Ascending aorta (tissue), 2 donors: ENCODE measurements around the gene CALR3. TPM values are rescaled to one million over a fixed set of nuclear protein-coding genes. Genes with fewer than 3 reads are reported as not detected.
"Not testable (repeated sequence)": the region's sequence is repeated elsewhere in the genome, so short reads cannot be mapped to it uniquely, and the experiment has no call there.

ENCODE experiments used
- DNase-seq, 2 donors: peaks; one replicate each; pipeline ENCODE4 v3.0.0-alpha.2; 2019; ENCODE audit warnings: low spot score in 2 of 2
- H3K27ac ChIP-seq, 2 donors: fragments of 200-600 bp; sonication (generic); one replicate each; pipeline ENCODE4 v1.5.1; 2016 to 2017; ENCODE audit warnings: mild to moderate bottlenecking in 1 of 2
- H3K27me3 ChIP-seq: fragments of 200-600 bp; sonication (generic); one replicate; pipeline ENCODE4 v1.5.1; 2017
- H3K36me3 ChIP-seq, 2 donors: fragments of 200-600 bp; sonication (generic); one replicate each; pipeline ENCODE4 v1.5.1; 2016
- H3K4me1 ChIP-seq, 2 donors: fragments of 200-600 bp; sonication (generic); one replicate each; pipeline ENCODE4 v1.5.1; 2016 to 2017; ENCODE audit warnings: mild to moderate bottlenecking in 1 of 2
- H3K4me3 ChIP-seq, 2 donors: fragments of 200-600 bp; sonication (generic); one replicate each; pipeline ENCODE4 v1.5.1; 2016 to 2017; ENCODE audit warnings: mild to moderate bottlenecking in 1 of 2
- H3K9me3 ChIP-seq, 2 donors: fragments of 200-600 bp; sonication (generic); one replicate each; pipeline ENCODE4 v1.5.1; 2016
- intact Hi-C: fragments of 100-400 bp; cut with DNase I; formaldehyde crosslinking; loops from one replicate; pipeline ENCODE4 v1.15.1; 2023
- total RNA-seq: library from RNA; depleted of rRNA; stranded (reverse); fragments of >200 nt; gene quantifications from one replicate; pipeline ENCODE4 v1.1.0, GENCODE V29; 2016
- TF ChIP-seq, protein P1 (sequence below), 3 experiments: fragments of 200-600 bp in 2 of 3; fragments of 450-650 bp in 1 of 3; sonication (generic) in 2 of 3; IDR thresholded peaks; one replicate each; pipeline ENCODE4 v1.5.1; 2016 to 2019; ENCODE audit warnings: antibody characterized with exemption in 3 of 3, mild to moderate bottlenecking in 1 of 3, moderate library complexity in 1 of 3

The CALR3 gene, protein sequence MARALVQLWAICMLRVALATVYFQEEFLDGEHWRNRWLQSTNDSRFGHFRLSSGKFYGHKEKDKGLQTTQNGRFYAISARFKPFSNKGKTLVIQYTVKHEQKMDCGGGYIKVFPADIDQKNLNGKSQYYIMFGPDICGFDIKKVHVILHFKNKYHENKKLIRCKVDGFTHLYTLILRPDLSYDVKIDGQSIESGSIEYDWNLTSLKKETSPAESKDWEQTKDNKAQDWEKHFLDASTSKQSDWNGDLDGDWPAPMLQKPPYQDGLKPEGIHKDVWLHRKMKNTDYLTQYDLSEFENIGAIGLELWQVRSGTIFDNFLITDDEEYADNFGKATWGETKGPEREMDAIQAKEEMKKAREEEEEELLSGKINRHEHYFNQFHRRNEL
- not detected for total RNA-seq

DNA sequence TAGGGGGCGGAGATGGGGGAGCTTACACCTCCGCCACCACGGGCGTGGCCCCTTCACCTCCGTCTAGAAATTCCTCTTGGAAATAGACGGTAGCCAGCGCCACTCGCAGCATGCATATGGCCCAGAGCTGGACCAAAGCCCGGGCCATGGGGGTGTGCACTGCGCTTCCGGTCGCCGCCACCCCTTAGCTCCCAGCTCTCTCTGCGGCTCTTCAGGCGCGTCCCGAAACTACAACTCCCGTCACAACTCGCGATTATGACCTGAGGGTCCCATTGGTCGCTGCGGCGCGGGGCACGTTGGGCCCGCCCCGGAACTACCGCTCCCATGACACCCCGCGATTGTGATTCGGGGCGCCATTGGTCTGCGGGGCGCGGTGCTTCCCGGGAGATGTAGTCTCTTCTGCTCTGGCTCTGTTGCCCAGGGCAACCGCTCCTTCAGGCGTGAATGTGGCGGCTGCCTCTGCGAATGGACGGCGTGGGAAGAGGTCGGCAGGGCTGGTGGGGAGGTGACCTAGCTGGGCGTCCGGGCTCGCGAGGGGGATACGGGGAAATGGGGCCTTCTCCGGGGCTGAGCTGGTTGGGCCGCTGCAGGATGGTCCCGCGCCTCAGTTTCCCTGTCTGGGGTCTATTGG lies at the start of gene CALR3, which contains the start of gene C19orf44:
Gene CALR3 (minus strand): TSS at position 186 of the 631 bp plus-strand sequence. CDS start 38 bp downstream, at position 148.
Gene C19orf44 (plus strand): TSS at position 413 of the 631 bp plus-strand sequence. CDS start 4,399 bp downstream, outside the sequence.
- Histone ChIP-seq H3K27ac (peak within 1 kb of the TSS; percentile 64 to 69), H3K4me1 (peaks cover 0 to 7% of the 10 kb centered on the region in 2 donors), H3K9me3 (no peaks in the 10 kb centered on the region), H3K27me3 (no peaks in the 10 kb centered on the region), H3K36me3 (peaks cover 0 to 1% of the 10 kb centered on the region in 2 donors), H3K4me3 (peak within 1 kb of the TSS; percentile 72 to 82)
- TF ChIP-seq, protein P1, sequence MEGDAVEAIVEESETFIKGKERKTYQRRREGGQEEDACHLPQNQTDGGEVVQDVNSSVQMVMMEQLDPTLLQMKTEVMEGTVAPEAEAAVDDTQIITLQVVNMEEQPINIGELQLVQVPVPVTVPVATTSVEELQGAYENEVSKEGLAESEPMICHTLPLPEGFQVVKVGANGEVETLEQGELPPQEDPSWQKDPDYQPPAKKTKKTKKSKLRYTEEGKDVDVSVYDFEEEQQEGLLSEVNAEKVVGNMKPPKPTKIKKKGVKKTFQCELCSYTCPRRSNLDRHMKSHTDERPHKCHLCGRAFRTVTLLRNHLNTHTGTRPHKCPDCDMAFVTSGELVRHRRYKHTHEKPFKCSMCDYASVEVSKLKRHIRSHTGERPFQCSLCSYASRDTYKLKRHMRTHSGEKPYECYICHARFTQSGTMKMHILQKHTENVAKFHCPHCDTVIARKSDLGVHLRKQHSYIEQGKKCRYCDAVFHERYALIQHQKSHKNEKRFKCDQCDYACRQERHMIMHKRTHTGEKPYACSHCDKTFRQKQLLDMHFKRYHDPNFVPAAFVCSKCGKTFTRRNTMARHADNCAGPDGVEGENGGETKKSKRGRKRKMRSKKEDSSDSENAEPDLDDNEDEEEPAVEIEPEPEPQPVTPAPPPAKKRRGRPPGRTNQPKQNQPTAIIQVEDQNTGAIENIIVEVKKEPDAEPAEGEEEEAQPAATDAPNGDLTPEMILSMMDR (IDR thresholded peaks at IDR 0.05), result peak in 1 of 3 experiments; percentile 22
- DNase-seq, result peak; percentile 97 to 100
- intact Hi-C loops, result loop anchor here (1.0 kb wide), 4 partner anchors 24 to 164 kb away; partner anchors contain the start of genes CHERP, SLC35E1 and SMIM7

DNA sequence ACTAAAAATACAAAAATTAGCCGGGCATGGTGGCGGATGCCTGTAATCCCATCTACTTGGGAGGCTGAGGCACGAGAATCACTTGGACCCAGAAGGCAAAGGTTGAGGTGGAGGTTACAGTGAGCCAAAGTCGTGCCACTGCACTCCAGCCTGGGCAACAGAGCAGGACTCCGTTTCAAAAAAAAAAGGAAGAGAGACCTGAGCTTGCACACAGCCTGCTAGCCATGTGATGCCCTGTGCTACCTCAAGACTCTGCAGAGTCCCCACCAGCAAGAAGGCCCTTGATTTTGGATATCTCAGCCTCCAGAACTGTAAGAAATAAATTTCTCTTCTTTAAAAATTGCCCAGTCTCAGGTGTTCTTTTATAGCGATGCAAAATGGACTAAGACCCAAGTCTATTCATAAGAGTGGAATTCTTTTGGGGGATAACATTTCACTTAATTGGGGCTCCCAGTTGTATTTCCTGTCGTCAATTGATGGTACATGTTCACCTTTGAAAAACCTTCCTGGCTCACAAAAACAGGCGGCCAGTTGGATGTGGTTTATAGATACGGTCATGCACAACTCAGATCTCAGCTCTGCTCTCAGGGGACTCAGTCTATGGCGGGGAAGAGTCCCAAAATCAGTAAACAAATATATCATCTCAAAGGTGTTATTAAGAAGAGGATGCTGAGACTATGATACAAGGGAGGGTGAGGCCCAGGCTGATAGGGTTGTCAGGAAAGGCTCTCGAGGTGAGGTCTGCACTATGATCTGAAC lies 48.7 kb upstream of the CALR3 start:
- H3K4me3 ChIP-seq, result no peak overlapping the region
- intact Hi-C loops, result no loop called here
- no peaks in the 10 kb centered on the region for H3K27me3 ChIP-seq
- H3K9me3 ChIP-seq, result no peaks in the 10 kb centered on the region
- H3K27ac ChIP-seq, result no peak overlapping the region
- H3K36me3 ChIP-seq, result peaks cover 3 to 4% of the 10 kb centered on the region in 2 donors
- TF ChIP-seq, protein P1 (IDR thresholded peaks at IDR 0.05), result no peak
- DNase-seq, result no peak
- peaks cover 9 to 26% of the 10 kb centered on the region in 2 donors for H3K4me1 ChIP-seq

DNA sequence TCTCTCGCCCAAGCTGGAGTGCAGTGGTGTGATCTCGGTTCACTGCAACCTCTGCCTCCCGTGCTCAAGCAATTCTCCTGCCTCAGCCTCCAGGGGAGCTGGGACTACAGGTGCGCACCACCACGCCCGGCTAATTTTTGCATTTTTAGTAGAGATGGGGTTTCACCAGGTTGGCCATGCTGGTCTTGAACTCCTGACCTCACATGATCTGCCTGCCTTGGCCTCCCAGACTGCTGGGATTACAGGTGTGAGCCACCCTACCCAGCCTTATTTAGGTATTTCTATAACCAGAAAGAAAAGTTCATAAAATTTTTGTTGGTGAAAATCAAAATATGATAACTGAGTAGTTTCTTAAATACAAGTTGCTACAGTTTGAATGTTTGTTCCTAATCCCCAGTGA lies 47.8 kb upstream of the CALR3 start:
- H3K36me3 ChIP-seq, DNase-seq, H3K27me3 ChIP-seq, H3K9me3 ChIP-seq, H3K27ac ChIP-seq: not testable (repeated sequence)
- intact Hi-C loops, result loop anchor here (2.0 kb wide), 1 partner anchor 29 kb away; the partner anchor contains the start of gene SLC35E1
- peaks cover 9 to 26% of the 10 kb centered on the region in 2 donors for H3K4me1 ChIP-seq
- H3K4me3 ChIP-seq, result peak overlapping the region; percentile 65 to 76

DNA sequence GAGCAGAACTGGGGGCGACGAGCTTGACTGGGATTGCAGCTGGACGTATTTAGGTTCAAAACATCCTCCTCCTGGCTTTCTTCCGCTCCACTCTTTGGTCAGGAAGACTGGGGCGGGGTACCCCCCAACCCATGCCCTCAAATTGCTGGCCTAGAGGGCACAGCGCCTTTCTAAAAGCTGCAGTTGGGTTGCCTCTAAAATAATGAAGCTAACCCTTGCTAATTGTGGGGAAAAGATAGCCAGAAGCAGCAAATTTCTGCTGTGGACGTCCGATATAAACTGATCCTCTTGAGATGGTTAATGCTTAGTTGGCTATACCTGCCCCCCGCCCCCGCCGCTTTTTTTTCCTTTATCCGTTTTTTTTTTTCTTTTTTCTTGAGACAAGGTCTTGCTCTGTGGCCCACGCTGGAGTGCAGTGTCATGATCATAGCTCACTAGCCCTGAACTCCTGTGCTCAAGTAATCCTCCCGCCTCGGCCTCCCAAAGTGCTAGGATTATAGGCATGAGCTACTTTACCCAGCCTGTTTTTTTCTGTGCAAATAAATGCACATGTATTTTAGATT lies 47.0 kb upstream of the CALR3 start:
- H3K9me3 ChIP-seq, result no peaks in the 10 kb centered on the region
- no peak for DNase-seq
- peak overlapping the region; percentile 65 to 76 for H3K4me3 ChIP-seq
- H3K27ac ChIP-seq, result peak overlapping the region; percentile 80 to 84
- H3K27me3 ChIP-seq, result no peaks in the 10 kb centered on the region
- intact Hi-C loops, result loop anchor here (1.0 to 2.0 kb wide), 5 partner anchors 30 to 117 kb away; partner anchors contain the start of genes C19orf44, CALR3, MED26 and SLC35E1
- peaks cover 6 to 14% of the 10 kb centered on the region in 2 donors for H3K36me3 ChIP-seq
- peaks cover 9 to 26% of the 10 kb centered on the region in 2 donors for H3K4me1 ChIP-seq
- TF ChIP-seq, protein P1 (IDR thresholded peaks at IDR 0.05), result no peak

DNA sequence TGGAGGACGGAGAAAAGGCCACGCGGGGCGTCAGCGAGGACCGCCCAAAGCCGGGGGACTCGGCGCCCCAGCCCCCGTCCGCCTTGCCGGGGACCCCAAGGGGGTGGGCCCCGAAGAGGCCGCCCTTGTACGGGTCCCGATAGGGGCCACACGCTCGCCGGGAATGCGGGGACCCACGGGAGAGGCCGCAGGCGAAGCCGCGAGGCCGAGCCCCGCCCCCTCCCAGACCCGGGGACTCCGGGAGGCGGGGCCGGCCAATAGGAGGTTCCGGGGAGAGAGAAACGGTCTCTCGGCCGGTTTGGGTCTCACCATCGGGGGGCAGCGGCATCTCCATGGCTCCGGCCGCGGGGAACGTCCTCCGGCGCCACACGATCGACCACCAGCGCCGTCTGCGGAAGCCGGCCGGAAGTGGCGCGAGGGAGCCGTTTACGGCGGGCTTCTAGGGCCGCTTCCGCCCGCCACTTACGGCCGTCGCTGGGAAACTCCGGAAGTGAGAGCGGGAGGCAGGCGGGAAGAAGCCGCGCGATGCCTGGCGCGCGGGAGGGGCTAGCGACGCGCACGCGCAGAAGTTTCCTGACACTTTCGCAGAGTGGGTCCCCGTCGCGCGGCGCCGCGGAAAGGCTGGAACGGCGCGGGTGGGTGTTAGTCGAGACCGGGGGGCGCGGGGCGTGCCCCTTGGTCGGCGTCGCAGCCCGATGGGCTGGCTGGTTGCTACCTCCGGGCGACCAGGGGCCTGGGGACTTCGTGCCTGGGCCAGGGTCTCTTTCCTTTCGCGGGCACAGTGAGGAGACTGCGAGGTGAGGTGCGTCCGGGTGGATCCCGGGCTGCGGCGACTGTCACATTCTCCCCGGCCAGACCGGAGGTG lies 46.3 kb upstream of the CALR3 start, which contains the start of gene CHERP:
Gene CHERP (minus strand): TSS at position 393 of the 865 bp plus-strand sequence. CDS start 59 bp downstream, at position 334.
- peak; percentile 60 to 94 for DNase-seq
- Histone ChIP-seq H3K4me1 (peaks cover 9 to 26% of the 10 kb centered on the region in 2 donors), H3K36me3 (peaks cover 12 to 16% of the 10 kb centered on the region in 2 donors), H3K27ac (peak within 1 kb of the TSS; percentile 80 to 84), H3K27me3 (no peaks in the 10 kb centered on the region), H3K9me3 (no peaks in the 10 kb centered on the region), H3K4me3 (peak within 1 kb of the TSS; percentile 65 to 76)
- intact Hi-C loops, result loop anchor here (1.0 to 2.0 kb wide), 5 partner anchors 31 to 118 kb away; partner anchors contain the start of genes C19orf44, CALR3, MED26 and SLC35E1
- TF ChIP-seq, protein P1 (IDR thresholded peaks at IDR 0.05), result no peak
